Testis (tissue), 2 donors: ENCODE measurements around the gene OTUD6A.

Experiments
- POLR2A ChIP-seq: fragments of 450-650 bp; IDR thresholded peaks from one replicate; pipeline ENCODE4 v1.6.1; 2017; ENCODE audit warnings: antibody characterized with exemption, mild to moderate bottlenecking, moderate library complexity
- TF ChIP-seq, protein P1 (sequence below), 3 experiments: fragments of 450-650 bp in 2 of 3; fragments of 200-600 bp in 1 of 3; sonication (generic) in 1 of 3; IDR thresholded peaks; one replicate each; pipeline ENCODE4 v1.5.1; 2016 to 2019; ENCODE audit warnings: antibody characterized with exemption in 3 of 3, mild to moderate bottlenecking in 2 of 3, moderate library complexity in 1 of 3

DNA sequence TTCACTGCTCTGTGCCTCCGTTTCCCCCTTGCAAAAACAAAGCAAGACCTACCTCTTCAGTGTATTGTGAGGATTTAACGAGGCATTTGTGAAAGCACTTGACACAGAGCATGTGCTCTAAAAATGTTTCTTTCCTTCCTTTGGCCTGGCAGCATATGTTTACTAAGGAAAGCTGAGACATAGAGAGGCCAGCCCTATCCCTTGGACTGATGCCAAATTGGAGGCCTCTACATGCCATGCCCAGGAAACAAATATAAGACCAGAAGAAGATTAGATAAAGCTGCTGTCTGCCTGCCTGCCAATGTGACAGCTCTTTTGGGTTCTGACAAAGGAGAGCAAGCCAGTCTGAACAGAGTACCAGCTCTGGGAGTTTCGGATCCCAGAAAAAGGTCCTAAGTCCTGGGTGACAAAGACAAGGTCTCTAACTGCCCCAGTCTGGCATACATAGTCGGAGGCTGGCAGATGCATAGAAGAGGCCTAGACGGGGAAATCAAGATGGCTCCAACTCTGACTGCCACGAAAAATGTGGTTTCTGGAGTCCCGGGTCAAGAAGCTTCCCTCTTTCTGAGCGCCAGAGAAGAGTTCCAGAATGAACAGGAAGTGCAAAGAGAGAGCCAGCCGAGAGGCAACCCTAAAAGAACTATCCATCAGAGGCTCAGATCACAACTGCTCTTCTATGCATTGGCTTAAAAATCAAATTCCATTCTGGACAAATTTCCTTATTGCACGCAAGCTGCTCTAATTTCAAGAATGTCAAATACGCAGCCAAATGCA, 25.8 kb downstream of the OTUD6A start:
- TF ChIP-seq, protein P1, sequence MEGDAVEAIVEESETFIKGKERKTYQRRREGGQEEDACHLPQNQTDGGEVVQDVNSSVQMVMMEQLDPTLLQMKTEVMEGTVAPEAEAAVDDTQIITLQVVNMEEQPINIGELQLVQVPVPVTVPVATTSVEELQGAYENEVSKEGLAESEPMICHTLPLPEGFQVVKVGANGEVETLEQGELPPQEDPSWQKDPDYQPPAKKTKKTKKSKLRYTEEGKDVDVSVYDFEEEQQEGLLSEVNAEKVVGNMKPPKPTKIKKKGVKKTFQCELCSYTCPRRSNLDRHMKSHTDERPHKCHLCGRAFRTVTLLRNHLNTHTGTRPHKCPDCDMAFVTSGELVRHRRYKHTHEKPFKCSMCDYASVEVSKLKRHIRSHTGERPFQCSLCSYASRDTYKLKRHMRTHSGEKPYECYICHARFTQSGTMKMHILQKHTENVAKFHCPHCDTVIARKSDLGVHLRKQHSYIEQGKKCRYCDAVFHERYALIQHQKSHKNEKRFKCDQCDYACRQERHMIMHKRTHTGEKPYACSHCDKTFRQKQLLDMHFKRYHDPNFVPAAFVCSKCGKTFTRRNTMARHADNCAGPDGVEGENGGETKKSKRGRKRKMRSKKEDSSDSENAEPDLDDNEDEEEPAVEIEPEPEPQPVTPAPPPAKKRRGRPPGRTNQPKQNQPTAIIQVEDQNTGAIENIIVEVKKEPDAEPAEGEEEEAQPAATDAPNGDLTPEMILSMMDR (IDR thresholded peaks at IDR 0.05) = no peak
- TF ChIP-seq POLR2A = no peak
